Stimulated activated CD8-positive, alpha-beta memory T cell treated with anti-CD3 and anti-CD28 coated beads, Interleukin-4, amount 100 ng/mL, for 48 hours (primary cell): ENCODE results near the gene KIAA1549.
"Not testable (repeated sequence)": the region's sequence is repeated elsewhere in the genome, so short reads cannot be mapped to it uniquely, and the experiment has no call there.

Source experiments
- DNase-seq: peaks from one replicate; pipeline ENCODE4 v3.0.0-alpha.2; 2020

KIAA1549 gene

GRCh38 chr7:138802706-138803105 lies 178.5 kb downstream of the KIAA1549 start:
- no peak for DNase-seq

DNA sequence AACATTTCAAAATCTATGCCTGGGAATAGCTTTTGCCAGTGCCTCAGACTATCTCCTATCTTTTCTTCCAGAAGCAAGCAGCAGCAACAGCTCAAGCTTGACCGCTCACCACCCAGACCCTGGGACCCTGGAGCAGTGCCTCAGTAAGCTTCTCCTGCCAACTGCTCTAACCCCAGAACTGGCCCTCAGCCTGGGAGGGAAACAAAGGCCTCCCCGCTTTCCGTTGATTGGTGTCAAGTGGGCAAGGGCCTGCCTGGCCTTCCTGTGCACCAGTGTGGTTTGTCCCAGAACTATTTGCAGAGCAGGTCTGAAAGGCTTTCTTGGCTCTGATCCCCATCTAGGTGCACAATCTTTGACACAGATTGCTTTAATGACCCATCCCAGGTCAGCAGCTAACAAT lies 179.9 kb downstream of the KIAA1549 start:
- no peak for DNase-seq

GRCh38 chr7:138799336-138800000 lies 181.7 kb downstream of the KIAA1549 start:
- DNase-seq: no peak

DNA sequence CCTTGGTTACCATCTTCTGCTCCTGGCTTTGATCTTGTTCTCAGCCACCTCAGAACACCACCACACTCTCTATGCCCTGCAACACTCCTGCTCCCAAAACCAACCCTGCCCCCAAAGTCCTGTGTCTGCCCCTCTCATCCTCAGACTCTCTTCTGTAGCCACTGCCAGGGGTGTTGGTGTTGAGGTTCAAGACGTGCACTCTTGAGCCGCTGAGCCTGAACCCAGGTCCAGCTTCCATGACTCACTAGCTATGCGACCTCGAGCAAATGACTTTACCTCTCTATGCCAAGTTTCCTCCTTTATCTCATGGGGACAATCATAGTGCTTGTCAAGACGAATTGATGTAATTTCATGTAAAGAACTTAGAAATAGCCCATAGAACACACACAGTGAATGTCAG lies 182.4 kb downstream of the KIAA1549 start:
- DNase-seq: no peak

DNA sequence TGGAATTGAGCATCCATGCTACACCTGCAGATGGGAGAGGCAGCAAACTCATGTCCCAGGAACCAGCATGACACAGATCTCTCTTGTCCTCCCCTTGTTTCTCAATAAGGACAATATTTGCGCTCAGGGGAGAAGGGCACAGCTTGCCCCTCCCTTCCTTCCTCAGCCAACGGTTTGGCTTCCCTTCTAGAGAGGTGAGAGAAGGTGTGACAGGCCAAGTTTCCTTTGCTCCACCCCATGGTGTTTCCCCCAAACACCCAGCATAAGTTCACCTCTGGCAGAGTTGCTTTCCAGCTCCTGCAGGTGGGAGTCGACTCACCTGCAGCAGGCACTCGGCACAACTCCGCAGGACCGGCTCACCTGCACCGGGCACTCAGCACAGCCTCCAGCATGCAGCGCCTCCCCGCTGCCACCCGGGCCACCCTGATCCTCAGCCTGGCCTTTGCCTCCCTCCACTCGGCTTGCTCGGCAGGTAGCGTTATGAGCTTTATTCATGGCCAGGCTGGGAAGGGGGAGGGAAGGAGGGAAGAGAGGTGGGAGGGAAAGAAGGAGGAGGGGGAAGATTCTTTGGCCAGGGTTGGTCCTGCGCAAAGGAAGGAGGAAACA lies 183.4 kb downstream of the KIAA1549 start, which contains the start of the genes ATP6V0A4 and TMEM213:
TSS of gene ATP6V0A4 (minus strand) at position 482 of the 606 bp plus-strand sequence. CDS start 26,949 bp downstream, outside the sequence.
TSS of gene TMEM213 (plus strand) at position 280 of the 606 bp plus-strand sequence. CDS start at position 391, 111 bp downstream.
- no peak for DNase-seq

- not testable (repeated sequence) for DNase-seq
Observed at GRCh38 chr7:138797046-138797445, 184.1 kb downstream of the KIAA1549 start.

GRCh38 chr7:138796038-138796615 lies 185.1 kb downstream of the KIAA1549 start:
- DNase-seq: no peak

- DNase-seq: no peak
Observed at GRCh38 chr7:138785587-138786437, 195.4 kb downstream of the KIAA1549 start.

- no peak for DNase-seq
Observed at GRCh38 chr7:138784692-138785091, 196.5 kb downstream of the KIAA1549 start.
